Aorta (tissue), 5 donors: ENCODE measurements around the gene NES. TPM values are rescaled to one million over a fixed set of nuclear protein-coding genes. Genes with fewer than 3 reads are reported as not detected.
A peak's percentile ranks its signal among the peaks of the same experiment; 100 is the strongest.

ENCODE experiments used
- ATAC-seq: fragments of 200-7000 bp; cut with Tn5 transposase; one replicate; pipeline ENCODE4 v1.9.1; 2022; ENCODE audit warnings: moderate library complexity; ENCODE audit not compliant: low FRiP score
- DNase-seq, 2 donors: peaks; one replicate each; pipeline ENCODE4 v3.0.0-alpha.2; 2020
- H3K27ac ChIP-seq, 2 donors: one replicate each; pipeline ENCODE4 v1.5.1; 2013; ENCODE audit warnings: low read length in 2 of 2, mild to moderate bottlenecking in 2 of 2, moderate library complexity in 2 of 2, control low read depth in 1 of 2, inconsistent platforms in 1 of 2, low read depth in 1 of 2
- H3K27me3 ChIP-seq, 2 donors: one replicate each; pipeline ENCODE4 v1.6.1; 2013; ENCODE audit warnings: control low read depth in 1 of 2, low read length in 1 of 2, mild to moderate bottlenecking in 1 of 2, moderate library complexity in 1 of 2; ENCODE audit not compliant: insufficient read depth in 2 of 2, control insufficient read depth in 1 of 2
- H3K36me3 ChIP-seq, 2 donors: one replicate each; pipeline ENCODE4 v1.6.1; 2013; ENCODE audit warnings: control low read depth in 1 of 2, low read length in 1 of 2, mild to moderate bottlenecking in 1 of 2; ENCODE audit not compliant: insufficient read depth in 2 of 2, control insufficient read depth in 1 of 2
- H3K4me1 ChIP-seq, 2 donors: one replicate each; pipeline ENCODE4 v1.6.1; 2013; ENCODE audit warnings: low read length in 2 of 2, control low read depth in 1 of 2, mild to moderate bottlenecking in 1 of 2, moderate library complexity in 1 of 2; ENCODE audit not compliant: insufficient read depth in 2 of 2, control insufficient read depth in 1 of 2
- H3K4me3 ChIP-seq, 2 donors: one replicate each; pipeline ENCODE4 v1.5.1; 2013; ENCODE audit warnings: low read length in 2 of 2, control low read depth in 1 of 2, mild to moderate bottlenecking in 1 of 2
- H3K9me3 ChIP-seq: one replicate; pipeline ENCODE4 v1.6.1; 2013; ENCODE audit warnings: mild to moderate bottlenecking, low read length; ENCODE audit not compliant: control insufficient read depth
- WGBS, 2 donors: extraction: QIAGEN DNeasy Blood & Tissue Kit; methylation state at CpG; one replicate each; pipeline ENCODE4 v1.1.7; 2013; 5-methylcytosine and 5-hydroxymethylcytosine counted together
- intact Hi-C, 2 donors: fragments of 100-400 bp; cut with DNase I; formaldehyde crosslinking; loops; one replicate each; pipeline versions ENCODE4 v1.14.2 to v1.15.0; 2022
- polyA plus RNA-seq, 2 donors: library from polyadenylated mRNA; stranded (reverse); fragments of 200-250 nt; gene quantifications; one replicate each; pipeline ENCODE4 v1.2.3, GENCODE V29; 2013
- total RNA-seq, 2 donors: library from RNA; stranded (reverse); fragmentation: NEBNext Ultra II Directional; extraction: Animal tissue kit (Norgen Biotek cat#: 25700); gene quantifications; one replicate each; pipeline ENCODE4 v1.2.1, GENCODE V29; 2021
- donor health status: healthy with polysubstance abuse.
- donor health status: Bipolar disorder and iron deficiency.
- donor health status: DM: no; HTN: no; CAD: no.
- donor health status: DM: no; HTN: no; CAD: no.
- donor health status: DM: yes; HTN: yes; CAD: no.

NES gene
- total and polyA plus RNA-seq, 4 donors: 5.5 to 57.2 (median 28.0) TPM

DNA sequence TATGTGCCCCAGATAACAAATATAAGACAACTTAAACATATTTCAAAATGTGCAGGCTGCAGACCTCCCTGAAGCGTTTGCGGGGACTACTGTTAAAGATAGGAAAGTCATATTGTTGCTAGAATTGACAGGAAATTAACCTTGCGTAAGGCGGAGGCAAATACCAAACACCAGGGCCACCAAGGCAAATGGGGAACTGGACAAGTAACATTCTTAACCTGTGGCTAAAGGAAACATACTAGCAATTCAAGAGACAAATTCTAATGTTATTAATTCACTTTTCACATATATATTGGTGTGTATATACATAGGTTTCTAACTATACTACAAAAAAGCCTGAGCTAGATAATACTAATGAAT, 51.1 kb downstream of the NES start:
- Histone ChIP-seq H3K36me3 (no peaks in the 10 kb centered on the region), H3K27me3 (no peaks in the 10 kb centered on the region), H3K4me3 (no peak overlapping the region), H3K27ac (no peak overlapping the region), H3K9me3 (no peaks in the 10 kb centered on the region), H3K4me1 (no peaks in the 10 kb centered on the region)
- WGBS, 2 donors: 44 to 46% methylated on average over 4 of the region's 4 CpGs
- no peak for ATAC-seq
- intact Hi-C loops: loop anchor here in 1 of 2 donors (2.0 kb wide), 1 partner anchor 101 kb away; no protein-coding TSS in a partner anchor
- no peak for DNase-seq

- intact Hi-C loops: loop anchor here in 1 of 2 donors (1.0 to 2.0 kb wide), 2 partner anchors 53 to 101 kb away; no protein-coding TSS in a partner anchor
- H3K36me3 ChIP-seq: no peaks in the 10 kb centered on the region
- ATAC-seq (peak; percentile 77), DNase-seq (peak; percentile 65 to 89)
- no peaks in the 10 kb centered on the region for H3K27me3 ChIP-seq
- WGBS, 2 donors: 0 to 2% methylated on average over 42 to 45 of the region's 45 CpGs
- no peak overlapping the region for H3K27ac ChIP-seq
- no peaks in the 10 kb centered on the region for H3K9me3 ChIP-seq
- no peaks in the 10 kb centered on the region for H3K4me1 ChIP-seq
- no peak overlapping the region for H3K4me3 ChIP-seq
These were observed 51.6 kb downstream of the NES start for GRCh38 chr1:156625436-156626078.

DNA sequence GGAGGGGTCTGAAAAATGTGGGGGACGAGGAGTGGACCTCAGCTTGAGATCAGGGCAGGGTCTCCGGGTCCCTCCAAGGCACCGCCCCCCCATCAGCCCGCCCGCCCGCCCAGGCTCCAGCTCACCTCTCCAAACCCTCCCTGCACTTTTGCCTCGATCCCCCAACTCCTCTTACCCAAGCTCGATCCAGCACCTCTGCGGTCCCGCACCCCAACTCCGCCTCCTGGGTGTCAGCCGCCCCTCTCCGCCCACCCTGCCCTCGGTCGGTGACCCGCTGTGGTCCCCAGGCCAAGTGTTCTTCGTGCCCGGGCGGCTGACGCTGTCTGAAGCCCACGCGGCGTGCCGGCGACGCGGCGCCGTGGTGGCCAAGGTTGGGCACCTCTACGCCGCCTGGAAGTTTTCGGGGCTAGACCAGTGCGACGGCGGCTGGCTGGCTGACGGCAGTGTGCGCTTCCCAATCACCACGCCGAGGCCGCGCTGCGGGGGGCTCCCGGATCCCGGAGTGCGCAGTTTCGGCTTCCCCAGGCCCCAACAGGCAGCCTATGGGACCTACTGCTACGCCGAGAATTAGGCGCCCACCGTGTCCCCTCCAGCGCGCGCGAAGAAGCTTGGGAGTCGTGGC, 52.3 kb downstream of the NES start:
- Histone ChIP-seq H3K27ac (no peak overlapping the region), H3K4me1 (no peaks in the 10 kb centered on the region), H3K9me3 (no peaks in the 10 kb centered on the region), H3K4me3 (no peak overlapping the region), H3K27me3 (peaks cover 0 to under 1% of the 10 kb centered on the region in 2 donors), H3K36me3 (no peaks in the 10 kb centered on the region)
- ATAC-seq: peak; percentile 24
- WGBS, 2 donors: 1% methylated on average over 48 to 55 of the region's 55 CpGs
- intact Hi-C loops: loop anchor here (1.0 to 5.0 kb wide), 3 partner anchors 32 to 53 kb away; no protein-coding TSS in a partner anchor
- peak in 1 of 2 donors; percentile 78 for DNase-seq

DNA sequence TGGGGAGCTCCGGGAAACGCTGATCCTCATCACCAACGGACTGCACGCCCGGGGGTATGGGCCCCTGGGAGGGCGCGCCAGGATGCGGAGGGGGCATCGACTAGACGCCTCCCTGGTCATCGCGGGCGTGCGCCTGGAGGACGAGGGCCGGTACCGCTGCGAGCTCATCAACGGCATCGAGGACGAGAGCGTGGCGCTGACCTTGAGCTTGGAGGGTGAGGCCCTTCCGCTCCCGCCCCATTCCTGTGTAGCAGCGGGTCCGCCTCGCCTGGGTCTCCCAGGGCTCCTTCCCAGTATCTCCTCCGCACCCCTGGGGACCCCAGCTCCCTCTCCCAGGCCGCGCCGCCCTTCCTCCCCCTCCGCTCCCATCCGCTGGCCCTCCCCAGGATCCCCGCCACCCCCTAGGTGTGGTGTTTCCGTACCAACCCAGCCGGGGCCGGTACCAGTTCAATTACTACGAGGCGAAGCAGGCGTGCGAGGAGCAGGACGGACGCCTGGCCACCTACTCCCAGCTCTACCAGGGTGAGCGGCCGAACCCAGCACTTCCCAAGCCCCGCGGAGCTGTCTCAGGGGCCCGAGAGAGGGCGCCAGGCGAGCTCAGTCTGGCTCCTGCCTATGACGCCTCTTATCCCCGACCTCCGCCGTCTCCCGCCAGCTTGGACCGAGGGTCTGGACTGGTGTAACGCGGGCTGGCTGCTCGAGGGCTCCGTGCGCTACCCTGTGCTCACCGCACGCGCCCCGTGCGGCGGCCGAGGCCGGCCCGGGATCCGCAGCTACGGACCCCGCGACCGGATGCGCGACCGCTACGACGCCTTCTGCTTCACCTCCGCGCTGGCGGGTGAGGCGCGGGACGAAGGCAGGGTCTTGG, 53.0 kb downstream of the NES start:
- peak; percentile 60 to 85 for DNase-seq
- 1 to 2% methylated on average over 81 to 87 of the region's 87 CpGs for WGBS, 2 donors
- H3K27me3 ChIP-seq: peaks cover 0 to 1% of the 10 kb centered on the region in 2 donors
- intact Hi-C loops: loop anchor here (1.0 to 5.0 kb wide), 2 partner anchors 33 to 35 kb away; no protein-coding TSS in a partner anchor
- H3K36me3 ChIP-seq: no peaks in the 10 kb centered on the region
- no peak overlapping the region for H3K4me3 ChIP-seq
- H3K4me1 ChIP-seq: no peaks in the 10 kb centered on the region
- H3K27ac ChIP-seq: no peak overlapping the region
- peak; percentile 65 for ATAC-seq
- H3K9me3 ChIP-seq: no peaks in the 10 kb centered on the region

GRCh38 chr1:156622581-156623297, 54.5 kb downstream of the NES start:
- no peak overlapping the region for H3K4me3 ChIP-seq
- no peak for ATAC-seq
- intact Hi-C loops: loop anchor here in 1 of 2 donors (5.0 kb wide), 1 partner anchor 35 kb away; no protein-coding TSS in a partner anchor
- peaks cover 0 to 1% of the 10 kb centered on the region in 2 donors for H3K27me3 ChIP-seq
- peak in 1 of 2 donors; percentile 30 for DNase-seq
- H3K36me3 ChIP-seq: no peaks in the 10 kb centered on the region
- no peaks in the 10 kb centered on the region for H3K4me1 ChIP-seq
- H3K27ac ChIP-seq: no peak overlapping the region
- WGBS, 2 donors: 83 to 84% methylated on average over 6 of the region's 6 CpGs
- no peaks in the 10 kb centered on the region for H3K9me3 ChIP-seq

- no peak overlapping the region for H3K27ac ChIP-seq
- intact Hi-C loops: loop anchor here in 1 of 2 donors (10.0 kb wide), 1 partner anchor 235 kb away; no protein-coding TSS in a partner anchor
- ATAC-seq (no peak), DNase-seq (peak in 1 of 2 donors; percentile 16)
- no peak overlapping the region for H3K4me3 ChIP-seq
- 23 to 29% methylated on average over 6 of the region's 6 CpGs for WGBS, 2 donors
- peaks cover 0 to 1% of the 10 kb centered on the region in 2 donors for H3K27me3 ChIP-seq
- no peaks in the 10 kb centered on the region for H3K4me1 ChIP-seq
- H3K9me3 ChIP-seq: no peaks in the 10 kb centered on the region
- H3K36me3 ChIP-seq: no peaks in the 10 kb centered on the region
These were observed 57.6 kb downstream of the NES start for GRCh38 chr1:156619582-156619955.

- H3K36me3 ChIP-seq: no peaks in the 10 kb centered on the region
- DNase-seq (no peak), ATAC-seq (no peak)
- intact Hi-C loops: loop anchor here in 1 of 2 donors (10.0 kb wide), 1 partner anchor 234 kb away; no protein-coding TSS in a partner anchor
- no peak within 1 kb of the TSS for H3K4me3 ChIP-seq
- H3K9me3 ChIP-seq: no peaks in the 10 kb centered on the region
- 15 to 19% methylated on average over 7 of the region's 7 CpGs for WGBS, 2 donors
- H3K27me3 ChIP-seq: peaks cover 0 to 1% of the 10 kb centered on the region in 2 donors
- H3K27ac ChIP-seq: no peak within 1 kb of the TSS
- H3K4me1 ChIP-seq: no peaks in the 10 kb centered on the region
These were observed 58.2 kb downstream of the NES start, which contains the start of gene HAPLN2 for GRCh38 chr1:156618853-156619581. Gene HAPLN2, plus strand, starts transcription at chr1:156619415. Its CDS starts 4,076 bp downstream, at chr1:156623491.
